Measurements from ENCODE around the gene KCNJ18.
"Not testable (repeated sequence)": the region's sequence is repeated elsewhere in the genome, so short reads cannot be mapped to it uniquely, and the experiment has no call there.

Gene KCNJ18

GRCh38 chr17:21671871-21672270, 20.5 kb upstream of the KCNJ18 start:
- DNase-seq: not testable (repeated sequence)

- DNase-seq: not testable (repeated sequence)
These were observed 18.7 kb upstream of the KCNJ18 start for GRCh38 chr17:21673451-21674241.

- DNase-seq: no peak
These were observed 18.0 kb upstream of the KCNJ18 start for GRCh38 chr17:21674242-21674731.

GRCh38 chr17:21674891-21675738, 17.2 kb upstream of the KCNJ18 start:
- not testable (repeated sequence) for DNase-seq

- not testable (repeated sequence) for DNase-seq
These were observed 16.6 kb upstream of the KCNJ18 start for GRCh38 chr17:21675739-21676130.

GRCh38 chr17:21676281-21677111, 15.8 kb upstream of the KCNJ18 start:
- DNase-seq: no peak

- no peak for DNase-seq
These were observed 15.0 kb upstream of the KCNJ18 start for GRCh38 chr17:21677126-21677910.

GRCh38 chr17:21677911-21678310, 14.4 kb upstream of the KCNJ18 start:
- DNase-seq: no peak

GRCh38 chr17:21678393-21679081, 13.8 kb upstream of the KCNJ18 start:
- peak; percentile 9 for DNase-seq

- no peak for DNase-seq
These were observed 12.8 kb upstream of the KCNJ18 start for GRCh38 chr17:21679256-21680146.

GRCh38 chr17:21680366-21680765, 12.0 kb upstream of the KCNJ18 start:
- no peak for DNase-seq

GRCh38 chr17:21680850-21681351, 11.4 kb upstream of the KCNJ18 start:
- not testable (repeated sequence) for DNase-seq

GRCh38 chr17:21681576-21681975, 10.7 kb upstream of the KCNJ18 start:
- DNase-seq: not testable (repeated sequence)

- DNase-seq: not testable (repeated sequence)
These were observed 10.2 kb upstream of the KCNJ18 start for GRCh38 chr17:21682130-21682529.

- not testable (repeated sequence) for DNase-seq
These were observed 9.1 kb upstream of the KCNJ18 start for GRCh38 chr17:21683142-21683712.

- not testable (repeated sequence) for DNase-seq
These were observed 8.4 kb upstream of the KCNJ18 start for GRCh38 chr17:21683897-21684296.

- DNase-seq: not testable (repeated sequence)
These were observed 7.9 kb upstream of the KCNJ18 start for GRCh38 chr17:21684384-21684783.

GRCh38 chr17:21685061-21685795, 7.1 kb upstream of the KCNJ18 start:
- DNase-seq: not testable (repeated sequence)
